ENCODE data around the gene KASH5.

KASH5 gene

GRCh38 chr19:49343123-49343522 is 44.9 kb upstream of the KASH5 start:
- no peak for DNase-seq (ENCODE audit: low read depth)
- H3K4me3 ChIP-seq (ENCODE audit: low read length) = no peak overlapping the region
- TF ChIP-seq CTCF (conservative IDR thresholded peaks at IDR 0.05; ENCODE audit: low read length) = no peak

DNA sequence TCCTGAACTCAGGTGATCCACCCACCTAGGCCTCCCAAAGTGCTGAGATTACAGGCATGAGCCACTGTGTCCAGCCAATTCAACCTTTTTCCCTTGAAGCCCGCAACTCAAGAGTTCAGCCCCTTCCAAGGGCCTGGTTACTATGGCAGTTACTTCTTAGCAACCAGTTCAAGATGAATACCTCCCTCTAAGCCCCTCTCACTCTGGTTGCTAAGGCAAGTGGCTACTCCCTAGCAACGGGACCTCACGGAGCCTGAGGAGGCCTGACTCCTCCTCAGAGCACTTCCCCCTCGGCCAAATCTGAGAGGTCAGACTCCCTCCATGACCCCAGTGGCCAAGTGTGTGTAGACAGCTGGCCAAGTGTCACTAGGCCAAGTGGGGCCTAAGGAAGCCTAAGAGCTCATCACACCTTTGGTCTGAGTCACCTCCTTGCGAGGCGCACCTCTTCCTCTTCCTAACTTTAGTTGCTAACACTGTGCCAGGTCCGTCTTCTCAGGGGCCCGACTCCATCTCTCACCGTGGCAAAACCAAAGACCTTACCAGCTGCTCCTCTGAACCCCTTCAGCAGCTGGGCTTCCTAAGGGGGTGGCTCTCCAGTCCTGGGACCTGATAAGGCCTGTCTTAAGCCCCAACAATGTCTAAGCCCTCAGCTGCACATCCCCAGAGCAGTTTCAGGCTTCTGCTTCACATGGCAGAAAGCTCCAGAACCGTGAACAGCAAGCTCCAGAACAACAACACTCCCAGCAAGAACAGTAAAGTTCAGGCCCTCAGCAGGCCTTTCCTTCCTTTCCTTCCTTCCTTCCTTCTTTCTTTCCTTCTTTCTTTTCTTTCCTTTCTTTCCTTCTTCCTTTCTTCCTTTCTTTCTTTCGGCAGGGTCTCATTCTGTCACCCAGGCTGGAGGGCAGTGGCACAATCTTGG is 43.3 kb upstream of the KASH5 start:
- H3K4me3 ChIP-seq (ENCODE audit: low read length) = no peak overlapping the region
- no peak for TF ChIP-seq CTCF (conservative IDR thresholded peaks at IDR 0.05; ENCODE audit: low read length)
- no peak for DNase-seq (ENCODE audit: low read depth)

DNA sequence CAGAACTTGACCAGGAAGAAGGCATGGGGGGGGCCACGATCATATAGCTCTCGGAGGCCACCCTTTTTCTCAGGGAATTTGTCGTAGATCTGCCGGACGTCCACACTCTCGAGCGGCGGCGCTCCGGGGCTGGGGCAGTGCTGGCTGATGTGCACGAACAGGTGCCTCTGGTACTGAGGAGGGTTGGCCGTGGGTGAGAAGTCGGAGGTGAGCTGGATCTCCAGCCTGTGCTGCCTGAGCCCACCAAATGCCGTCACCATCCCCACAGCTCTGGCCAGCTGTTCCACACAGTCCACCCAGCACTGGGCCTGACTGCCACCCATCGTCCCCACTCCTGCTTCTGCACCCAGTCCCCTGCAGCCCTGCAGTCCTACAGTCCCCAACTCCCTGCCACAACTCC is 40.9 kb upstream of the KASH5 start:
- no peak for DNase-seq (ENCODE audit: low read depth)
- H3K4me3 ChIP-seq (ENCODE audit: low read length) = no peak overlapping the region
- no peak for TF ChIP-seq CTCF (conservative IDR thresholded peaks at IDR 0.05; ENCODE audit: low read length)

GRCh38 chr19:49347835-49348234 is 40.2 kb upstream of the KASH5 start:
- TF ChIP-seq CTCF (conservative IDR thresholded peaks at IDR 0.05; ENCODE audit: low read length) = peak; percentile 45
- no peak overlapping the region for H3K4me3 ChIP-seq (ENCODE audit: low read length)
- DNase-seq (ENCODE audit: low read depth) = peak; percentile 90

GRCh38 chr19:49348305-49349189 is 39.5 kb upstream of the KASH5 start:
- H3K4me3 ChIP-seq (ENCODE audit: low read length) = no peak overlapping the region
- TF ChIP-seq CTCF (conservative IDR thresholded peaks at IDR 0.05; ENCODE audit: low read length) = no peak
- no peak for DNase-seq (ENCODE audit: low read depth)

DNA sequence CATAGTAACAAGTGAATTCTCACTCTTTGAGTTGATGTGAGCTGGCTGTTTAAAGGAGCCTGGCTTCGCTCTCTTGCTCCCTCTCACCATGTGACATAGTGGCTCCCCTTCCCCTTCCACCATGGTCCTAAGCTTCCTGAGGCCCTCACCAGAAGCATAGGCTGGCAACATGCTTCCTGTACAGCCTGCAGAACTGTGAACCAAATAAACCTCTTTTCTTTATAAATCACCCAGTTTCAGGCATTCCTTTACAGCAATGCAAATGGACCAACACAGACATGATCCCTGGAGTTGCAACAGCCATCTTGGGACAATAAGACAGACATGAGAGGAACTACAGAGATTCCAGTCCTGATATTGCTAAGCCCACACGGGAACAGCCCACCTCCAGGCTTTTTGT is 38.5 kb upstream of the KASH5 start:
- no peak overlapping the region for H3K4me3 ChIP-seq (ENCODE audit: low read length)
- DNase-seq (ENCODE audit: low read depth) = no peak
- no peak for TF ChIP-seq CTCF (conservative IDR thresholded peaks at IDR 0.05; ENCODE audit: low read length)

Data from AG10803 (cell line).